Stimulated activated CD8-positive, alpha-beta memory T cell treated with anti-CD3 and anti-CD28 coated beads, Interleukin-7, amount 100 ng/mL, for 24 hours (primary cell): Measurements from ENCODE around the gene ULK3.
"Not testable (repeated sequence)": the region's sequence is repeated elsewhere in the genome, so short reads cannot be mapped to it uniquely, and the experiment has no call there.

Source experiments
- DNase-seq: peaks from one replicate; pipeline ENCODE4 v3.0.0-alpha.2; 2020; ENCODE audit warnings: low read depth

ULK3 gene

GRCh38 chr15:74842581-74843444 is at the start of gene ULK3:
TSS of gene ULK3 (minus strand) at chr15:74843156. CDS start at chr15:74843105, 51 bp downstream.
- DNase-seq: peak; percentile 82

GRCh38 chr15:74892313-74892712 is 49.4 kb upstream of the ULK3 start:
- DNase-seq: no peak

- DNase-seq: no peak
Observed at GRCh38 chr15:74891469-74891868, 48.5 kb upstream of the ULK3 start.

GRCh38 chr15:74890665-74890960 is 47.7 kb upstream of the ULK3 start:
- no peak for DNase-seq

- peak; percentile 69 for DNase-seq
Observed at GRCh38 chr15:74889883-74890664, 47.1 kb upstream of the ULK3 start, which contains the start of gene MPI. TSS of gene MPI (plus strand) at chr15:74890042. CDS start at chr15:74890074, 32 bp downstream.

GRCh38 chr15:74889390-74889882 is 46.5 kb upstream of the ULK3 start:
- no peak for DNase-seq

- DNase-seq: no peak
Observed at GRCh38 chr15:74888716-74889115, 45.8 kb upstream of the ULK3 start.

GRCh38 chr15:74887537-74888193 is 44.7 kb upstream of the ULK3 start:
- not testable (repeated sequence) for DNase-seq

- no peak for DNase-seq
Observed at GRCh38 chr15:74885461-74885860, 42.5 kb upstream of the ULK3 start.

GRCh38 chr15:74884428-74885223 is 41.7 kb upstream of the ULK3 start:
- no peak for DNase-seq

GRCh38 chr15:74882528-74882927 is 39.6 kb upstream of the ULK3 start:
- no peak for DNase-seq

GRCh38 chr15:74878273-74878672 is 35.3 kb upstream of the ULK3 start:
- DNase-seq: no peak

GRCh38 chr15:74873756-74874424 is 30.9 kb upstream of the ULK3 start:
- DNase-seq: no peak

GRCh38 chr15:74873036-74873755 is 30.2 kb upstream of the ULK3 start, which contains the start of gene SCAMP2:
TSS of gene SCAMP2 (minus strand) at chr15:74873365. CDS start at chr15:74873255, 110 bp downstream.
- DNase-seq: peak; percentile 70

GRCh38 chr15:74872702-74873035 is 29.7 kb upstream of the ULK3 start:
- no peak for DNase-seq

- DNase-seq: no peak
Observed at GRCh38 chr15:74870436-74871215, 27.7 kb upstream of the ULK3 start.

- DNase-seq: no peak
Observed at GRCh38 chr15:74869726-74870407, 26.9 kb upstream of the ULK3 start.

- DNase-seq: no peak
Observed at GRCh38 chr15:74869372-74869725, 26.4 kb upstream of the ULK3 start.

GRCh38 chr15:74868059-74868458 is 25.1 kb upstream of the ULK3 start:
- no peak for DNase-seq
